GM12873 (cell line): ENCODE data around the gene SSH2.
A peak's percentile ranks its signal among the peaks of the same experiment; 100 is the strongest.

Source experiments
- TF ChIP-seq, protein P1 (sequence below): IDR thresholded peaks from 2 replicates; pipeline ENCODE4 v1.5.1; 2012; ENCODE audit warnings: low read depth, mild to moderate bottlenecking, moderate library complexity, low read length, control low read depth; ENCODE audit not compliant: insufficient read depth; ENCODE audit errors: missing control alignments

Gene SSH2

DNA sequence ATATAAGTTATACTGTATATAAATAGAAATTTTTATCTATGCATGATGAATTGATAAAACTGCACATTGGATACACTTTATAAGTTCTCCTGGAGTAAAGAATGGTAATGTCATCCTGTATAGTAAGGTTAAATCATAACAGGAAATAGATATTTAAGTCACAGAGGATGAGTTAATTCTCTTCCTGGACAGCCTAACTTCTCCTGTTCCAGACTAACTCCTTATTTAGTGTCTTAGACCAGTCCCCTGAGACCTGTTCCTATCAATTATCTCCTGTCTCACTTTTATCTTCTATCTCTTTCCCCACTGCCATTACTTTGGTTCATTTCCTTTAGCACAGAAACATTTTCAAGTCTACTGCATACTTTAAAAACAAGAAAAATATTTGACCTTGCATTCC is 46.5 kb downstream of the SSH2 start:
- TF ChIP-seq, protein P1, sequence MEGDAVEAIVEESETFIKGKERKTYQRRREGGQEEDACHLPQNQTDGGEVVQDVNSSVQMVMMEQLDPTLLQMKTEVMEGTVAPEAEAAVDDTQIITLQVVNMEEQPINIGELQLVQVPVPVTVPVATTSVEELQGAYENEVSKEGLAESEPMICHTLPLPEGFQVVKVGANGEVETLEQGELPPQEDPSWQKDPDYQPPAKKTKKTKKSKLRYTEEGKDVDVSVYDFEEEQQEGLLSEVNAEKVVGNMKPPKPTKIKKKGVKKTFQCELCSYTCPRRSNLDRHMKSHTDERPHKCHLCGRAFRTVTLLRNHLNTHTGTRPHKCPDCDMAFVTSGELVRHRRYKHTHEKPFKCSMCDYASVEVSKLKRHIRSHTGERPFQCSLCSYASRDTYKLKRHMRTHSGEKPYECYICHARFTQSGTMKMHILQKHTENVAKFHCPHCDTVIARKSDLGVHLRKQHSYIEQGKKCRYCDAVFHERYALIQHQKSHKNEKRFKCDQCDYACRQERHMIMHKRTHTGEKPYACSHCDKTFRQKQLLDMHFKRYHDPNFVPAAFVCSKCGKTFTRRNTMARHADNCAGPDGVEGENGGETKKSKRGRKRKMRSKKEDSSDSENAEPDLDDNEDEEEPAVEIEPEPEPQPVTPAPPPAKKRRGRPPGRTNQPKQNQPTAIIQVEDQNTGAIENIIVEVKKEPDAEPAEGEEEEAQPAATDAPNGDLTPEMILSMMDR, result no peak

DNA sequence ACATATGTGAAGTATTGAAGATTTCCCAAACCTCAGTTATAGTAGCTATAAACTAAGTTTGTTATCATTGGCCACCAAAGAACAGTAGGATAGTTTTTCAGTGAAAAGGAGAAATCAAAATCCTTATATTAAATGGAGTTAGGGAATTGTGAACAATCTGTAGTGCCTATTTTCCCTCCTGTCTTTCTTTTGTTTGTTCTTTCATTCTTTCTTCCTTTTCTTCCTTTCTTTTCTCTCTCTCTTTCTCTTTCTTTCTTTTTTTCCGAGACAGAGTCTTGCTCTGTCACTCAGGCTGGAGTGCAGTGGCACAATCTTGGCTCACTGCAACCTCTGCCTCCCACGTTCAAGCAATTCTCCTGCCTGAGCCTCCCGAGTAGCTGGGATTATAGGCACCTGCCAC is 48.8 kb downstream of the SSH2 start:
- TF ChIP-seq, protein P1, result no peak

DNA sequence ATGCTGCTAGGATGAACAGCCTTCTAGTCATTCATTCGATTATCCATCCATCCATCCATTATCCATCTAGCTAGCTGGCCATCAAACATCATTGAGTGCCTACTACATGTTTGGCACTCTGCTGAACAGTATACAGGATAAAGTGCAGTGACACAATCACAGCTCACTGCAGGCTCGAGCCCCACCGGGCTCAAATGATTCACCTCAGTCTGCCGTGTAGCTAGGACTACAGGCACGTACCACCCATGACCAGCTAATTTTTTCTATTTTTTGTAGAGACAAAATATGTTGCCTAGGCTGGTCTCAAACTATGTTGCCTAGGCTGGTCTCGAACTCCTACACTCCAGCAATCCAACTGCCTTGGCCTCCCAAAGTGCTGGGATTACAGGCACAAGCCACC is 50.0 kb downstream of the SSH2 start:
- TF ChIP-seq, protein P1, result no peak

DNA sequence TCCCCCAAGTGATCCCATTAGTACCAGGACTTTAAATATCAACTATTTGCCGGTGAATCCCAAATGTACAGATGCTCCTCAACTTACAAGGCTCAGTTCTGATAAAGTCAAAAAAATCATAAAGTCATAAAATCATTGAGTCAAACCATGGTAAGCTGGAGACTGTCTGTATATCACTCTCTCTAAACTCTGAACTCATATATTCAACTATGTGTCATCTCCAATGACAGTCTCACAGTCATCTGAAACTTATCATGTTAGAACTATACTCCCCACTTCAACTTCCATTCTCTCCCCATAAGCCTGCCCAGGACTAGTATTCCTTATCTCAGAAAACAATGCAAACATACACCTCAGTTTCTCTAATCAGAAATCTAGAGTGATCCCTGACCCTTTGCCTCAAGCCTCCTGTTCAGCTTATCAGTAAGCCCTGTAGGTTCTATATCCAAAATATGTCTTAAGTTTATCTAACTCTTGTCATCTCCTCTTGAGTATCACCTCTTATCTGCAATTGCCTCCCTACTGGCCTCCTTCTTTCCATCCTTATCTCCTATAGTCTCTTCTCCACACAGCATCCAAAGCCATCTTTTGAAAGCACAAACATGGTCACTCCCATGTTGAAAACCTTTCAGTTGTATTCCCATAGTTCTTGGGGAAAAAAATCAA is 55.0 kb downstream of the SSH2 start:
- TF ChIP-seq, protein P1, result no peak

DNA sequence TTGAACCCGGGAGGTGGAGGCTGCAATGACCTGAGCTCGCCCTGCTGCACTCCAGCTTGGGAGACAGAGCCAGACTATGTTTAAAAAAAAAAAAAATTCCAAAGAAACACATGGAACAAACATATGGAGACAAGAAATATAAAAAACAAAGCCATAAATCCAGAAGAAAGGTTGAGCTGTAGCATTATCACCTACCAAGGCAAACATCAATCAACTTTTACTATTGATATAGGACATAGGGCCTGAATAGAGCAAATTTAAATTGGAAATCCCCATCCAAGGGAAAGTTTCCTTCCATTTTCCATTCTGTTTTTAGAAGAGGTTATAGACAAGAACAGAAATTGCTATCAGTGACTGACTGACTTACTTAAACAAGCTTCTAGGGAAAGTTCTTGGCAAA is 56.6 kb downstream of the SSH2 start:
- TF ChIP-seq, protein P1, result no peak

DNA sequence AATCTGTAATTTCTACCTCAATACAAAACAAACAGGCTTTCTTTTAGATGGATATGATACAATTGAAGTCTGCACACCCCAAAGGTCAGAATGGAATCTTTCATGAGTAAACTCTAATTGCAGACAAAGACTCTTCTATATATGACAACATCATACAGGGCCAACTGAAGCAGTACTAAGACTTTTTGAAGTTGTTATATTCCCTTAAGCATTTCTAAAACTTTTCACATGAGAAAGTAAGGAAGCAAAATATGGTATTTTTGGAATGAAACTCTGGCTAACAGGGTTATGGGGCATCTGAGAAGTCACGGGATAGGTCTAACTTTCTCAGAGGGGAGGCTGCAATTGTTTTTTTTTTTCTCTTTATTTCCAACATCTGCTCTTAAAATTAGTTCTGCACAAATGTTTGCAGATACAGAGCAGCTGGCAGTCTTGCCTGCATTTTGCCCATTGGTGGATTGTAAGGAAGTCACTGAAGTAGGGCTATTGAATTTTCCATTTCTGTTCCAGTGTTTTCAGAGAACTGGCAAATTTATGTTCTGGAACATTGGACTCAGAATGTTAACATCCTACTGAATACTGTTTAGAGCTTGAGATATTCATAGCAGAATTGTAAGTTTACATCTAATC is 59.1 kb downstream of the SSH2 start:
- TF ChIP-seq, protein P1, result no peak

DNA sequence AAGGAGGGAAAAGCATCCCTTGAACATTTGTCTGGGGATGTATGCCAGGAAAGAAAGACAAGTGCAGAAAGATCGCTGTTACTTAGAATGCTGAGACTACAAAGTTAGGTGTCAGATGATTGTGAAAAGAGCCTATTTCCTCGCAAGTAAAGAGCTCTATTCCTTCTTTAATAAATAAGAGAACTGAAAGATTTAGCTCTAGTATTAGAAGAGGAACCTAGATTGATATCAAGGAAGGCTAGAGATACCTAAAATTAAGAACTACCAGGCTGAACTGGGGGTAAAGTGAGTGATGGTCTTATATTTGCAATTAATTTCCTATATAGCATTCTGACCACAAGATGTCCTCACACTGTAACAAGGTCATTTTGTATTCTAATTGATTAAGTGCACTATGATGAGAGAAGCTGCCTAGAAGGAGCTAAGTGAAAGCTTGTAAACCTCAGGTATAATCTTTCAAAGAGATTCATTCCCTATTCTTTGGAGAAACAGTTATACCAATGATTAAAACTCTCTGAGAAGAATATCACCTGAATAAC is 62.3 kb downstream of the SSH2 start:
- TF ChIP-seq, protein P1, result peak; percentile 13
